Brain pericyte (primary cell): ENCODE results near the gene NET1.
"Not testable (repeated sequence)": the region's sequence is repeated elsewhere in the genome, so short reads cannot be mapped to it uniquely, and the experiment has no call there.

Experiments
- DNase-seq: peaks from one replicate; pipeline ENCODE4 v3.0.0-alpha.2; 2012; ENCODE audit warnings: low read depth, low spot score

Gene NET1

DNA sequence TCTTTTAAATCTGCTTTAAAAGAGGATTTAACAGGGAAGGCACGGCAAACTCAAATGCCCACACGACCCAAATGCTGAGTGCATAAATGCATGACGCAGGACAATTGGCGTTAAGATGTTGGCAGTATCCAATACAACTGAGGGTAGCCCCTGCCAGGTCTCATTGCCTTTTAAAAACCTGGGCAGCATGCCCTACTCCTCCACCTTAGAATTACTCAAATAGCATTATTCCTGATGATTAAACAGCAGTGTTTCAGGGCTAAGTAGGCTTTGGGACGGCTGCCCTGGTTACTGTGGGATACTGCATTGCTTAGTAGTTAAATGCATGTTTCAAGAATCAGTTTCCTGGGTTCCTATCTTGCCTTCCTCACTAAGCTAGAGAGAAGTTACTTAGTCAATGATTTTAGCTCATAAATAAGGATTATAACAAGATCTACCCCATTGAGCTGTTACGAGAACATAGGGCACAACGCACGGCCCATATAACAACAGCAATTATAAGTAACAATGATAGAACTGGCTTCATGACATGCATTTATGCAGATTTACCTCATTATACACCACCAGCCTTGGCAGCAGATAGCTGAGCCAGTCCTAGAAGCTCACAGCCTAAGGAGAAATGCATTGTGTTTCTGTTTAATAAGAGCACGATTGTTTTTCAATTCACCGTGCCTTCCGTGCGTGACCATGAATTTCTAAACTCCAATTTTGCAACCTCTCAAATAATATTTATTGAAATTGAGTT lies 15.6 kb upstream of the NET1 start:
- no peak for DNase-seq

DNA sequence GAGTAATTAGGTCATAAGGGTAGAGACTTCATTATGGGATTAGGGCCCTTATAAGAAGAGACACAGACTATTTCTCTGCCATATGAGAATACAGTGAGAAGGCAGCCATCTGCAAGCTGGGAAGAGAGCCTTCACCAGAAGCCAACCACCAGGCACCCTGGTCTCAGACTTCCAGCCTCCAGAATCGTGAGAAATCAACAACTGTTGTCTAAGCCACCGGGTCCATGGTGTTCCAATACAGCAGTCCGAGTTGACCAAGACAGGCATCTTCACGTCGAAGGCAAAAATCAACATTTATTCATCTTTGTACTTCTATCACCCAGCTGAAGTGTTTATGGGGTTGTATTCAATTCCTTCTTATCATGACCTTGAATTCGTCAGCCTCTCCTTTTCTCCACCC lies 13.0 kb upstream of the NET1 start:
- DNase-seq = no peak

DNA sequence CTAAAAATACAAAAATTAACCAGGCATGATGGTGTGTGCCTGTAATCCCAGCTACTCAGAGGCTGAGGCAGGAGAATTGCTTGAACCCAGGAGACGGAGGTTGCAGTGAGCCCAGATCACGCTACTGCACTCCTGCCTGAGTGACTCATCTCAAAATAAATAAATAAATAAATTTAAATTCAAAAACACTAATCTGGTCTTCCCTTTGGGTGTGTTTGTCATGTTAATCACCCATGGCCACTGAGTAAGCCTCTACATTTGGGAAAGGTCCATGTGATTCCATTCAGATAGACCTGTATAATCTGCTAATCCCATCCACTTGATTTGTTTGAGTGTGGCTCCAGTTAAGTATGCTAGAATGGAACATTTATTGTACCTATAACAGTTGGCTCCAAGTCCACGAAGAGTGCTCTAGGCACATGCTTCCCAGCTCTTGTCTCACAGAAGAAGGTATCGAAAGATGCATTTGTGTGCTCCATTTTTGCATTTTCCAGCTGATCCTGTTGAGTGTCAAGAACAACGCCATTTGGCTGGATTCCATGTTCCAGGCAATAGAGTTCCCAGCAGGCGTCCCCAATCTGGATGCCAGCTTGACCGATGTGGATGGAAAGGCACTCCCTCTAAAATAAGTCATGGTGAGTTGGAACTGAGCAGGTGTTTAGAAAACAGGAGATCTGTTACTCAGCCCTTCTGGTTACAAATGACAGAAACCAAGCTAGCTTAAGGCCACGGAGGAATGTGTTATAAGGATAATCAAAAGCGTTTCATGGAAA lies 11.7 kb upstream of the NET1 start:
- DNase-seq = no peak

DNA sequence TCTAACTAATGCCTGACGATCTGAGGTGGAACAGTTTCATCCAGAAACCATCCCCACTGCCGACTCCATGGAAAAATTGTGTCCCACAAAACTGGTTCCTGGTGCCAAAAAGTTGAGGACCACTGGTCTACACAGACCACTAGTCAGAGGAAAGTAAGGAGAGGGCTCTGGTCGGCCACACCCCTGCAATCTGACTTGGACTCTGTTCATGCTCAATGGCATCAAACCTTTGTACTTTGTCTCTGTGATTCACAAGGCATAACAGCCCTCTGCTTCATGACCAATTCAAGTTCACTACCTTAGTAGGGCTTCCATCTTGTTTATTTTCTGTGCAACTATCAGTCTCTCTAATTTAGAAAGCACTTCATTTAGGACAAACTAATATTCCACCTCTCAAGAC lies 9.6 kb upstream of the NET1 start:
- no peak for DNase-seq

DNA sequence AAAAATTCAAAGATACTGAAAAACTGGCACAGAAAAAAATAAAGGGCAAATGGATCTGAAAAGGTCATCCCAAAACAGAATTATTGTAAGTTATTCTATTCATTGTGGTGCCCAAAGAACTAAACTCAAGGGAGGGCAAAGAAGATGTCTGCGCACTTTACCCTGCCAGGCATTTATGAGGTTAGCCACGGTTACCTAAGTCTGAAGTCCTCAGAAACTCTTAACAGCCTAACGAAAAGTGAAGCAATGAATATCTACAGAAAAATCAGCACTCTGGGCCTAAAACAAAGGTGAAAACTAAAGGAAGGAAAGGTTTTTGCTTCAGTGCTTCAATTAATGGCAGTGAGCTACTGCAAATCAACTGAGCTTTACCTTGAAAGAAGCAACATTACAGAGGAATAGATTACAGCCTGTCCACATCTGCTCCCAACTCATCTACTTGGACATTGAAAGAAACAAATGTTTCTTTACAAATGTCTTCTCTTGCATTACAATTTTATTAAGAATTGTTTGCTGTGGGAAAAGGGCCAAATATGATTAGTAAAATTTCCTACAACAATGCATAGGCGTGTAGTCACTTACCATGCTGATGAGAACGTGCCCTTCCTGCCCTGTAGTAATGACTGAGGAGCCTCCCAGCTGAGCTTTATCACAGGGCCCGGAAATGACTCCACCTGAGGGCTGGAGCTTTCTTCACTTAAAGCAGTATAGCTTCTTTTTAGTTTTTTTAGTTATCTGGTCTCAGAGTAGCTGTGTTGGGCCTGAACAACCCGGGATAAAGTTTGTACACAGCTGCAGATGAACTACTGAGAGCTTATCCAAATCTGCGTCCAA lies 7.9 kb upstream of the NET1 start, which contains the start of gene TUBAL3:
Gene TUBAL3, minus strand, starts transcription at position 621 of the 834 bp plus-strand sequence. Its CDS starts 36 bp downstream, at position 585.
- DNase-seq = no peak

DNA sequence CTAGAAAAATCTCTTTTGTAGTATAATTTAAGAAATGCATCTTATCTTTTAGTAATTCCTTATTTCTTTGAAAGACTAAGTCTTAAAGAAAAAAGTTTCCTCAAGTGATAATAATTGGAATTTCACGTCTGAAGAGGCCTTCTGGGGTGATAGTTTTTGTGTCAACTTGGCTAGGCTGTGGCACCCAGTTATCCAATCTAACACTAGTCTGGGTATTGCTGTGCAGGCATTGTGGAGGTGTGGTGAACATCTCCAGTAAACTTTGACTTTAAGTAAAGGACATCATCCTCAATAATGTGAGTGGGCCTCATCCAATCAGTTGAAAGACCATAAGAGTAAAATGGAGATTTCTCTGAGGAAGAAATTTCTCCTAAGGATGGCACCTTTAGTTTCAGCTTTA lies 5.4 kb upstream of the NET1 start:
- DNase-seq = no peak

DNA sequence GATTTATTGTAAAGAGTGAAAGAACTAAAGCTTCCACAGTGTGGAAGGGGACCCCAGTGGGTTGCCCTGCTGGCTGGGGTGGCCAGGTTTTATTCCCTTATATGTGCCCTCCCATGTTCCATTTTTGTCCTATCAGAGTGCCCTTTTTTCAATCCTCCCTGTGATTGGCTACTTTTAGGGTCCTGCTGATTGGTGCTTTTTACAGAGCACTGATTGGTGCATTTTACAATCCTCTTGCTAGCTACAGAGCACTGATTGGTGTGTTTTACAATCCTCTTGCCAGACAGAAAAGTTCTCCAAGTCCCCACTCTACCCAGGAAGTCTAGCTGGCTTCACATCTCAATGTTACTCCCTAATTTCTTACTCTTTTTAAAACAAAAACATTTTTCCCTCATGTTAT lies 1.6 kb upstream of the NET1 start:
- not testable (repeated sequence) for DNase-seq

DNA sequence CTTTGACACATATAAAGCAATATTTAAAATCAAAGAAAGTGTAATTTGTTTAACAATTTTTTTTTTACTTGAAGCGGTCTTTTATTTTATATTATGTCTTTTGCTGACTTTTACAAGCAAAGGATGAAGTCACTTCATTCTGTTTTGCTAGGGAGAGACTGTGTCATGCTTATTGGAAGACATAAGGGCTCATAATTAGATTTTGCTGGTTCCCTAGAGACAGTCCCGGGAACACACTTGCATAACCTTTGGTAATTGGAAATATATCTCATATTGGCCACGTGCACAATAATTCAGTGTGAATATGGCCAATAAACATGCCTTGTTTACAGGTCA lies 448 bp upstream of the NET1 start:
- no peak for DNase-seq

DNA sequence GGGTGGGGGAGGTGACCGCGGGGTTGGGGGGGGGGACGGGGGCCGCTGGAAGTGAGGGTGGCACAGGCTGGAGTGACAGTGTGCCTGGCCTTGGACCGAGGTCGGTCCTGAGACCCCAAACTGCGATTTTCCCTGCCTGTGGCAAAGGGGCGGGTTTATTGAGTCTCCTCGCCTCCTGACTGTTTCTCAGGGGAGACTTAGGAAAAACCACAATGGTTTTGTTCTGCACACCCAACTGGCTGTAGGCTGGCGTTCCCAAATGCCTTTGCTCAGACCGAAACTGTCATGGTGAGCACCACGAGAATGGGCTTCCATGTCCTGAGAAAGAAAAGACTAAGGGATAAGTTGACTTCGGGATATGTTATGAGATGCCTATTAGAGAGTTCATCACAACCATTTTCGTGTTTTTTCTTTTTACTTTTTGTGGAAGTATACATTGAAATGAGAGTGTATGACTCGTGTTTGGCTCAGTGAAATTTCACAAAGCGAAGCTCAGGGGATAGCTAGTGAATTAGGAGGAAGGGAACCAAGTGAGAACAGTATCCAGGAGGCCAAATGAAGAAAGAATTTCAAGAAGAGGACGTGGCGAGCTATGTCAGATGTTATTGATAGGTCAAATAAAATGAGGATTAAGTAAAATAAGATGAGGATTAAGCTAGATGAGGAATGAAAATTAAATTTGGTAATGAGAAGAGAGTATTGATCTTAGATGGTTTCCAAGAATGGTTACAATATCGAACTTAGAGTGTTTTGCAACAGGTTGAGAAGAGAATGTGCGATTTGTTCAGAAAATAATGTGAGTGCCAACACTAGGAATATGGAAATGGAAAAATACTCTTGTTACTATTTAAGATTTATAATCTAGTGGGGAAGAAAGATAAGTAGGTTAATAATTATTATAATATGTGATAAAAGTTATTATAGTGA lies 918 bp downstream of the NET1 start:
- peak; percentile 16 for DNase-seq

DNA sequence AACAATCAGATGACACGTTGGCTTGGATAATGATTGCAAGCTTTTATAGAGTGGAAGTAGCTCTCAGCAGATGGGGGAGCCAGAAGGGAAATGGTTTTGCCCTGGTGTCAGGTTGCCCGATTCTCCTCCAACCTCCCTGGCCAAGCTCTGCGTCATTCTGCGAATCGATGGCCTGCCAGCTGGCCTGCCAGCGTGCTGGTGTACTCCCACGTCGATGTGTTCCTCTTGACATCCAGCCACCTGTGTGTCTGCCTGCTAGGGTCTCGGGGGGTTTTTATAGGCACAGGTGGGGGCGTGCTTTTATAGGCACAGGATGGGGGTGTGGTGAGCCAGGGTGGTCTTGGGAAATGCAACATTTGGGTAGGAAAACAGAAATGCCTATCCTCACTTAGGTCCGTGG lies 4.6 kb downstream of the NET1 start:
- DNase-seq = no peak

DNA sequence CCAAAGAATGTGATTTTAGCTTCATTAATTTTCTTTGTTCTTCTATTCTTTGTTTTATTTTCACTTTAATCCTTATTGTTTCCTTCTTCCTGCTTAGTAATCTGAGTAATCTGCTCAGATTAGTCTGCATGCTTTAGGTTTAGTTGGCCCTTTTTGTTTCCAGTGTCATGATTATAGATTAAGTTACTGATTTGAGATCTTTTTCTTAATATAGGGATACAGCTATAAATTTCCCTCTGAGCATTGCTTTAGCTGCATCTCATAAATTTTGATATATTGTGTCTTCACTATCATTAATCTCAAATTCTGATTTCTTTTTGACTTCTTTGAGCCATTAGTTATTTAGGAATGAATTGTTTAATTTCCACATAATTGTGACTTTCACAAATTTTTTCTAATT lies 6.2 kb downstream of the NET1 start:
- DNase-seq = no peak

DNA sequence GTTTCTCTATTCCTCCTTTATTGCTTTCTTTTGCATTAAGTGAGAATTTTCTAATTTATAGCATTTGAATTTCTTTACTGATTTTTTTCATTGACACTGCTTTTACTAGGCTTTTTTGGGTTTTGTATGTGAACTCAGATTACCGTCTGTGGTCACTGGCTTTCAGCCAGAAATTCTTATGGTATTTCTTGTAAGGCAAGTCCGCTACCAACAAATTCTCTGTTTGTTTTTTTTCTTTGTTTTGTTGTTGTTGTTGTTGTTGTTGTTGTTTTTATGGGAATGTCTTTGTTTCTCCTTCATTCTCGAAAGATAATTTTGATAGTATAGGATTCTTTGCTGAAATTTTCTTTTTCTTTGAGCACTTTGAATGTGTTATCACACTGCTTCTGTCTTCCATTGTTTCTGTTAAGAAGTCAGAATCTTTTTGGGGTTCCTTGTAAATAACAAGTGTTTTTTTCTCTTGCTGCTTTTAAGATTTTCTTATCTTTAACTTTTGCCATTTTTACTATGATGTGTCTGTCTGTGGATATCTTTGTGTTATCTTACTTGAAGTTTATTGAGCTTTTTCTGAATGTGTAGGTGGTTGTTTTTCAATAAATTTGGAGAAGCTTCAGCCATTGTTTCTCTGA lies 7.2 kb downstream of the NET1 start:
- no peak for DNase-seq

DNA sequence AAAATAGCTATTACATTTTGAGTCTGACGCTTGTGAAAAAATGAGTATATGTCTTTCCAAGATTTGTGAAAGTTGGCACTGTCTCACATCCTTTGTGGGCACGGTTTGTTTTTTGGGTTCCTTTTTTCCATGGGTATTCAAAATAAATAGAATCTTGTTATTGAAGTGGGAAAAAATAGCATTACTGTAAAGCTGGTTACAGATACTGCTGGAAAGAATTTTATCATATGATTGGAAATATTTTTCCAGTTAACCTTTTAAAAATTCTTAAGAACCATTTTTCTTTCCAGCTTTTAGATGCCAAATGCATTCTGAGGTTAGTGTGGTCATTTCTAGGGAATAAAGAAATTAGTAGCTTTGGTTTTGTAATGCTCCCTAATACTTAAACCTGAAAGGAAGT lies 11.4 kb downstream of the NET1 start:
- no peak for DNase-seq

DNA sequence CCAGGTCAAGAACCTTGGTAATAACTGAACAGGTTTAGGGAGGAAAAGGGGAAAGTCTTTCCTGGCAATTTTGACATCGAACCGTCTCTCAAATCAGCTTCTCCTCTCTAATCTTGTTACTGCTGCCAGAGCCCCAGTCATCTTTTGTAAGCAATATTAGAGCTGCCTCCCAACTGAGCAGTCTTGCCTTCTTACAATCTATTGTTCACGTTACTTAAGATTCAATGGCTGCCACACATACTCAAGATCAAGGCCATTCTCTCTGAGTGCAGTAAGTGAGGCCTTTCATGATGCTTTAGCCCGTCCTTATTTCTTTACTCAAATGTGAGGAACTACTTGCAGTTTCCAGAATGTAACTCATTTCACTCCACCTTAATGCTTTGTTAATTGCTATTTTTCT lies 12.4 kb downstream of the NET1 start:
- no peak for DNase-seq

DNA sequence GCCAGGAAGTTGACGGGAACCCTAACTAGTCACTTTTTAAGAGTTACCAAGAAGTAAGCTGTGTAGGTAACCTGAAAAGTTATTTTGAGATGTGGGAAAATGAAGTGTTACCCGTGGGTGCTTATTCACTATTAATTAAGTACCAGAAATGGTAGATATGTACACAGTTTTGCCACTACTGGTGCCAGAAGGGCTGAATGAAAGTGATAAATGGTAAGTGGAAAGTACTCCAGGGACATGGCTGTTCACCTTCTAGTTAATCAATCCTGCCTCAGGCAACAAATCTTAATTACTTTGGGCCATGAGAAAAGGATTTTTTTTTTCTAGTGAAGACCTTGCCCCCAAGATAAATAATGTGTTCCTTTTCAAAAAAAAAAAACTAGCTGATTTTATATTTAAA lies 15.8 kb downstream of the NET1 start:
- no peak for DNase-seq

DNA sequence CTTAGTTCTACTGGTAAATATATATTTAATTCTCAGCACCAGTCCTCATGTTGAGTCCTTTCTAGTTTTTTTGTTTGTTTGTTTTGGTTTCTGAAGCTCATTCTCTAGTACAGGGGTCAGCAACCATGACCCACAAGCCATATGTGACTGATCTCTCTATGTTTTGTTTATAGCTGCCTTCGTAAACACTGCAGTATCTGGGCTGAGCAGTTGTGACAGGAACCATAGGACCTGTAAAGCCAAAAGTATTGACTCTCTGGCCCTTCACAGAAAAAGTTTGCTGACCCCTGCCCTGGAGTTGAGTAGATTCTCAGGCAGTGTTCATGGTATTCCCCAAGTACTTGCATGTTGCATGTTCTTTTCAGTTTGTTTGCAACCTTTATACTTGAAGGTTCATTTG lies 20.8 kb downstream of the NET1 start:
- no peak for DNase-seq

DNA sequence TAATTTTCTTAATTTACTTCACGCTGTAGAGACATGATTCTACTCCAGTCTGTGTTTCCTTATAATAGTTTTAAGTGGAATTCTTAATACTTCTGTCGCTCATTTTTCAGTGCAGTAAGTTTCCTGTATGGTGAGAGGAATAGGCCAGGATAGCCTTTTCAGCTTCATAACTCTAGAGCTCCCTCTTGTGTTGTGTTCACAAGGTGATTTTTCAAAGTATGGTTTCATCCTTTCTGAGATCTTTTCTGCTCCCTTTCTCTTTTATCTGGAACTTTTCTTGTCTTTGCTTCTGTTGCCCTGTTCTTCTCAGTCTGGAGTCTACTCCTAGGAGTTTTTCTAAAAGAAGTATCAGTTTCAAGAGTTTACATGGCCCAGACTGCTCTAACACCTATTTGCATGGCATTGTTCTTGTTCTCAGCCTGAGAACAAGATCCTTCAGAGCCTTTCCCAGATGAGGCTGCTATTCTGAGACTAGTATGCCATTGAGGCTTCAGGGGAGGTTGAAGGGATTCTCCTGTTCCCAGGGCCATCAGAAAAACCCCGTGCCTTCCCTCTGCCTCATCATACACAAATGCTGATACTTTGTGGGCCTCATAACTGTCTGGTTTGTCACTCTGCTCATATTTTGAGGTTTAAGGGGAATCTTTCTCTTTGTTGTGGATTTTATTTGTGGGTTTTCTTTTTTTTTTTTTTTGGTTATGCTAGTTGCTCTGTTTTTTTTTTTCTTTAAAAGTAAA lies 21.8 kb downstream of the NET1 start:
- no peak for DNase-seq

DNA sequence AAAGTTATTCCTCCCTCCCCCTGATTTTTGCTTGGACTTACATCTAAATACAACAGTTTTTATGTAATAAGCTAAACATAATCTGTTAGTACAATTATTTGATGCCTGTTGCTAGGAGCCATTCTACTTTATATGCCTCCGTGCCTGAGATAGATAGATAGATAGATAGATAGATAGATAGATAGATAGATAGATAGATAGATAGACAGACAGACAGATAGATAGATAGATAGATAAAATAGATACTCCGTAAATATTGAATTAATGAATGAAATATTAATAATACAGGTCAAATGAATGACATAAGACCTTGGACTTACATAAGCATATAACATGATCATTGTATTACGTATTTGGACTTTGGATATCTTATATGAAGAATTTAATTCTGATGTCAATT lies 23.0 kb downstream of the NET1 start:
- no peak for DNase-seq

DNA sequence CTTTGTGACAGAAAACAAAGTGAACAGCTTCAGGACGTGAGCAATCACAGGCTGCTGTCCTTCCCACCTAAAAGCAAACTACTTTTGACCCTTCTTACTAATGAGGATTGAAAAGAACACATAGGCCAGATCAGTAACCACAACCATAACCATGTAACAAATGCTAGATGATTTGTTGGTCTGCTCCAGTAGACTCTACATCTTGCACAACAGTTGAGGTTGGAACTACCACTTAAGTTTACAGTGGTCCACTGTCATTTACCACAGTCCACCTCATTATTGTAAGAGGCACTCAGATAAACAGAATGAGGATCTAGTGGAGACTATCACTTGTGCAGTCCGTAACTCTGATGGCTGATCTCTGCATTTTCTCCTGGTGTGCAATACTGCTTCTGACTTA lies 27.8 kb downstream of the NET1 start:
- DNase-seq = no peak

DNA sequence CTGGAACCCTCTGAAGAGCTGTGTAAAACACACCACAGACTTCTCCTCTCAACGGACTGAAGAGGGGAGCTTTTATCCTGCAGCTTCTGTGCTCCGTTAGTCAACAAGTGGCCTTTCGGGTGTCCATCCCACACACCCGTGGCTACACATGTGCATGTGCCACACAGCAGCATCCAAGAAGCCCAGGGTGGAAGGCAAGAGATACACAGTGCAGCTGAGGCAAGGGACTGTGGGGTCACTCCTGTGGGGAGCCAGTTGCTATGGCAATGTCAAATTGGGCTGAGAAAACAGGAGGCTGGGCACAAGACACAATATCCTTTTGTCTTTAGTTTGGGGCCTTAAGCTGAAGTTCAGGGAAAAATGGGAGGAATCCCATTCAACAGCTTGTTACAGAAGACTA lies 28.7 kb downstream of the NET1 start:
- no peak for DNase-seq
